ENCODE results near the gene CD19. TPM values are rescaled to one million over a fixed set of nuclear protein-coding genes. Genes with fewer than 3 reads are reported as not detected.
"Not testable (repeated sequence)": the region's sequence is repeated elsewhere in the genome, so short reads cannot be mapped to it uniquely, and the experiment has no call there.

CD19 gene
- total RNA-seq, 6 experiments from 2014 or later: not detected

DNA sequence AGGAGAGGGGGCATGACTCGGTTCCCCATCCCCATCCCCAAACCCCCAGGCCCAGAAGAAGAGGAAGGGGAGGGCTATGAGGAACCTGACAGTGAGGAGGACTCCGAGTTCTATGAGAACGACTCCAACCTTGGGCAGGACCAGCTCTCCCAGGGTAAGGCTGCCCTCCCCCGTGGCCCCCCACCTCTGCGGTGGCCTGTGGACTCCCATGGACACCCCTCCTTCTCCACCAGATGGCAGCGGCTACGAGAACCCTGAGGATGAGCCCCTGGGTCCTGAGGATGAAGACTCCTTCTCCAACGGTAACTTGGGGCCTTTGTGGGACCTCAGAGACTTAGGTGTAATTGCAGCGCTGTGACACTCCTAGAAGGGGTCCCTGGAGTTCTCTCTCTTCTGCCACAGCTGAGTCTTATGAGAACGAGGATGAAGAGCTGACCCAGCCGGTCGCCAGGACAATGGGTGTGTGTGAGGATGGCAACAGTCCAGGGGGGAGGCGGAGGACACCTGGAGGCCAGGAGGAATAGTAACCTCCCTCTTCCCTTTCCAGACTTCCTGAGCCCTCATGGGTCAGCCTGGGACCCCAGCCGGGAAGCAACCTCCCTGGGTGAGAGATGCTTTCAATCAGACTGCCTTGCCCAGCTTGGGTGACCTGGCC lies 5.6 kb downstream of the CD19 start:
- no peak overlapping the region for H3K4me3 Mint-ChIP-seq
- no peak overlapping the region for H3K27ac Mint-ChIP-seq
- H3K4me1 Mint-ChIP-seq (ENCODE audit: low read depth): peaks cover 9% of the 10 kb centered on the region; the same call in 1 of the 2 replicates
- H3K27me3 Mint-ChIP-seq (ENCODE audit: insufficient read depth): peaks cover 14% of the 10 kb centered on the region
- peaks cover 3% of the 10 kb centered on the region; the same call in 1 of the 2 replicates for H3K36me3 Mint-ChIP-seq (ENCODE audit: low read depth)
- no peaks in the 10 kb centered on the region for H3K9me3 Mint-ChIP-seq
- TF ChIP-seq, protein P1, sequence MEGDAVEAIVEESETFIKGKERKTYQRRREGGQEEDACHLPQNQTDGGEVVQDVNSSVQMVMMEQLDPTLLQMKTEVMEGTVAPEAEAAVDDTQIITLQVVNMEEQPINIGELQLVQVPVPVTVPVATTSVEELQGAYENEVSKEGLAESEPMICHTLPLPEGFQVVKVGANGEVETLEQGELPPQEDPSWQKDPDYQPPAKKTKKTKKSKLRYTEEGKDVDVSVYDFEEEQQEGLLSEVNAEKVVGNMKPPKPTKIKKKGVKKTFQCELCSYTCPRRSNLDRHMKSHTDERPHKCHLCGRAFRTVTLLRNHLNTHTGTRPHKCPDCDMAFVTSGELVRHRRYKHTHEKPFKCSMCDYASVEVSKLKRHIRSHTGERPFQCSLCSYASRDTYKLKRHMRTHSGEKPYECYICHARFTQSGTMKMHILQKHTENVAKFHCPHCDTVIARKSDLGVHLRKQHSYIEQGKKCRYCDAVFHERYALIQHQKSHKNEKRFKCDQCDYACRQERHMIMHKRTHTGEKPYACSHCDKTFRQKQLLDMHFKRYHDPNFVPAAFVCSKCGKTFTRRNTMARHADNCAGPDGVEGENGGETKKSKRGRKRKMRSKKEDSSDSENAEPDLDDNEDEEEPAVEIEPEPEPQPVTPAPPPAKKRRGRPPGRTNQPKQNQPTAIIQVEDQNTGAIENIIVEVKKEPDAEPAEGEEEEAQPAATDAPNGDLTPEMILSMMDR (IDR thresholded peaks at IDR 0.05): peak; percentile 21; the same call in 1 of the 2 replicates
- no peak for DNase-seq

DNA sequence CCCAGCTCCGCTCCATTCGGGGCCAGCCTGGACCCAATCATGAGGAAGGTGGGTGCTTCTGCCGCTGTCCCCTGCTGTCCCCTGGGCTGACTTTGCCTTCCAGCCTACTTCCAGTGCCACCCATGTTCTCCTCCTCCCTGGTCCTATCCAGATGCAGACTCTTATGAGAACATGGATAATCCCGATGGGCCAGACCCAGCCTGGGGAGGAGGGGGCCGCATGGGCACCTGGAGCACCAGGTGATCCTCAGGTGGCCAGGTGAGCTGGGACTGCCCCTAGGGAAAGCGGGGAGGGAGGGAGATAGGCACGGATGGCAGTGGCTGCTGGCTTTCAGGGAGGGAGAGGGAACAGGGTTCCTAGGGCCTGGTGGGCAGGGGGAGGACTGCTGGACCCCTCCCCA lies 7.0 kb downstream of the CD19 start:
- Mint-ChIP-seq H3K27me3 (ENCODE audit: insufficient read depth) (peaks cover 11% of the 10 kb centered on the region), H3K4me1 (ENCODE audit: low read depth) (peaks cover 9% of the 10 kb centered on the region; the same call in 1 of the 2 replicates), H3K27ac (no peak overlapping the region), H3K36me3 (ENCODE audit: low read depth) (peaks cover 3% of the 10 kb centered on the region; the same call in 1 of the 2 replicates), H3K9me3 (no peaks in the 10 kb centered on the region), H3K4me3 (no peak overlapping the region)
- DNase-seq: no peak
- TF ChIP-seq, protein P1 (IDR thresholded peaks at IDR 0.05): no peak

DNA sequence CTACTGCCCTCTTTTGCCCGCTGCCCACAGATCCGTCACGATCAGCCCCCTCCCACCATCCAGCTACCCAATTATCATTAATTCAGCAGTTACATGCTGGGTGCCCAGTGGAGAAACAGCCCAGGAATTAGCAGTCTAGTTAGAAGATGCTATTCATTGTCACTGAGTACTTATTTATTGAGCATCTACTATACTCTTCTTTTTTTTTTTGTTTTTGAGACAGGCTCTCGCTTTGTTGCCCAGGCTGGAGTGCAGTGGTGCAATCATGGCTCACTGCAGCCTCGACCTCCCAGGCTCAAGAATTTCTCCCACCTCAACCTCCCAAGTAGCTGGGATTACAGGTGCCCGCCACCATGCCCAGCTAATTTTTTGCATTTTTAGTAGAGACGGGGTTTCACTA lies 8.1 kb downstream of the CD19 start:
- not testable (repeated sequence) for H3K27ac Mint-ChIP-seq; H3K9me3 Mint-ChIP-seq; H3K36me3 Mint-ChIP-seq (ENCODE audit: low read depth); H3K4me1 Mint-ChIP-seq (ENCODE audit: low read depth); H3K27me3 Mint-ChIP-seq (ENCODE audit: insufficient read depth); DNase-seq; H3K4me3 Mint-ChIP-seq

DNA sequence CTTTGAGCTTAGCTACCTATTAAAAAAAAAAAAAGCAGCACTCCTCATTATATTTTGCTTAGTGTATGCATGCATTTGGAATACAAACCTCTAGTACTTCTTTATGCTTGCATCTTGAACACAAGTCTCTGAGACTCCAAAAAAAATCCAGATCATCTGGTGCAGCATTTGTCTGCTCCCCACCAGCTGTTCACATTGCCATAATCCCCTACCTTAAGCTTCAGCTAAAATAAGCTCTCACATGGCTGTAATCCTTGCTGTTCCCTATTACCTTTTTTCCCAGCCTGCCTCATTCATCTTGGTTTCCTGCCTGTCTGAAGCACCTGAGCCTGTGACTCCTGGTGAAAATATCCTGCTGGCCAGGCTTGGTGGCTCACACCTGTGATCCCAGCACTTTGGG lies 11.5 kb downstream of the CD19 start:
- H3K4me1 Mint-ChIP-seq (ENCODE audit: low read depth): peaks cover 18% of the 10 kb centered on the region

DNA sequence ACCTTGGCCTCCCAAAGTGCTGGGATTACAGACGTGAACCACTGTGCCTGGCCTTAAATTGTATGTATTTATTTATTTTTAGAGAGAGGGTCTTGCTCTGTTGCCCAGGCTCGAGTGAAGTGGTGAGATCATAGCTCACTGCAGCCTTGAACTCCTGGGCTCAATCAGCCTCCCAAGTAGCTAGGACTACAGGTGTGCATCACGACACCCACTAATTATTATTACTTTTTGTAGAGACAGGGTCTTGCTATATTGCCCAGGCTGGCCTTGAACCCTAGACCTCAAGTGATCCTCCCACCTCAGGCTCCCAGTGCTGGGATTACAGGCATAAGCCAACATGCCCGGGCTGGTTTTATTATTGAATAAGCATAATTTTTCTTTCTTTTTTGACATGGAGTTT lies 14.9 kb downstream of the CD19 start:
- H3K4me1 Mint-ChIP-seq (ENCODE audit: low read depth): peaks cover 21% of the 10 kb centered on the region
- no peak overlapping the region for H3K4me3 Mint-ChIP-seq
- no peaks in the 10 kb centered on the region for H3K36me3 Mint-ChIP-seq (ENCODE audit: low read depth)
- TF ChIP-seq, protein P1 (IDR thresholded peaks at IDR 0.05): no peak
- no peaks in the 10 kb centered on the region for H3K9me3 Mint-ChIP-seq
- peaks cover 4% of the 10 kb centered on the region for H3K27me3 Mint-ChIP-seq (ENCODE audit: insufficient read depth)
- no peak for DNase-seq
- no peak overlapping the region for H3K27ac Mint-ChIP-seq

More for the DNA sequence above, 11.5 kb downstream of the CD19 start:
- Mint-ChIP-seq H3K36me3 (ENCODE audit: low read depth) (no peaks in the 10 kb centered on the region), H3K27me3 (ENCODE audit: insufficient read depth) (peaks cover 7% of the 10 kb centered on the region), H3K27ac (no peak overlapping the region), H3K9me3 (no peaks in the 10 kb centered on the region), H3K4me3 (no peak overlapping the region)
- DNase-seq: no peak
- TF ChIP-seq, protein P1 (IDR thresholded peaks at IDR 0.05): no peak

DNA sequence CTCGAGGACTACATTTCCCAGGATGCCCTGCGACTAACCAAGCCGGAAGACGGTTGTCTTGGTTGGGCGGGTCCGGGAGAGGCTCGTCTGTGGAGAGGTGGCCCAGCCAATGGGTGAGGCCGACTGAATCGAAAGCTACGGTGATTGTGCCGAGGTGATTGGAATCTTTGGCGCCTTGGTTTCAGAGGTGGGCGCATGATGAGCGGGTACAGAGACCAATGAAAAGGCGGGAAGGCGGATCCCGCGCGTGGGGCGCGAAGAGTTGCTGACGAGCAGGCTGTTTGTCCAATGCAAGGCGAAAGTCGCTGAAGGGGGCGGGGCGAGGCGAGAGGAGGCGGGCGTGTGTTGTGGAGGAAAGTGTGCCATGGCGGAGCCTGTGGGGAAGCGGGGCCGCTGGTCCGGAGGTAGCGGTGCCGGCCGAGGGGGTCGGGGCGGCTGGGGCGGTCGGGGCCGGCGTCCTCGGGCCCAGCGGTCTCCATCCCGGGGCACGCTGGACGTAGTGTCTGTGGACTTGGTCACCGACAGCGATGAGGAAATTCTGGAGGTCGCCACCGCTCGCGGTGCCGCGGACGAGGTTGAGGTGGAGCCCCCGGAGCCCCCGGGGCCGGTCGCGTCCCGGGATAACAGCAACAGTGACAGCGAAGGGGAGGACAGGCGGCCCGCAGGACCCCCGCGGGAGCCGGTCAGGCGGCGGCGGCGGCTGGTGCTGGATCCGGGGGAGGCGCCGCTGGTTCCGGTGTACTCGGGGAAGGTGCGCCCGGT lies 19.1 kb downstream of the CD19 start, which contains the start of gene NFATC2IP:
Gene NFATC2IP, plus strand, starts transcription at position 290 of the 762 bp plus-strand sequence. Its CDS starts 75 bp downstream, at position 365.
- Mint-ChIP-seq H3K4me1 (ENCODE audit: low read depth) (peaks cover 24% of the 10 kb centered on the region), H3K27me3 (ENCODE audit: insufficient read depth) (peaks cover 2% of the 10 kb centered on the region), H3K4me3 (peak within 1 kb of the TSS; percentile 96), H3K36me3 (ENCODE audit: low read depth) (no peaks in the 10 kb centered on the region; the same call in 1 of the 2 replicates), H3K27ac (peak within 1 kb of the TSS; percentile 78), H3K9me3 (no peaks in the 10 kb centered on the region)
- TF ChIP-seq, protein P1 (IDR thresholded peaks at IDR 0.05): no peak
- peak; percentile 100 for DNase-seq
